Stimulated activated CD8-positive, alpha-beta memory T cell treated with anti-CD3 and anti-CD28 coated beads, Interleukin-2, amount 100 ng/mL, for 1 hour (primary cell): ENCODE results near the gene MPP4.

Experiments used
- DNase-seq, 2 donors: peaks; one replicate each; pipeline ENCODE4 v3.0.0-alpha.2; 2020; ENCODE audit warnings: low read depth in 2 of 2

Gene MPP4, protein sequence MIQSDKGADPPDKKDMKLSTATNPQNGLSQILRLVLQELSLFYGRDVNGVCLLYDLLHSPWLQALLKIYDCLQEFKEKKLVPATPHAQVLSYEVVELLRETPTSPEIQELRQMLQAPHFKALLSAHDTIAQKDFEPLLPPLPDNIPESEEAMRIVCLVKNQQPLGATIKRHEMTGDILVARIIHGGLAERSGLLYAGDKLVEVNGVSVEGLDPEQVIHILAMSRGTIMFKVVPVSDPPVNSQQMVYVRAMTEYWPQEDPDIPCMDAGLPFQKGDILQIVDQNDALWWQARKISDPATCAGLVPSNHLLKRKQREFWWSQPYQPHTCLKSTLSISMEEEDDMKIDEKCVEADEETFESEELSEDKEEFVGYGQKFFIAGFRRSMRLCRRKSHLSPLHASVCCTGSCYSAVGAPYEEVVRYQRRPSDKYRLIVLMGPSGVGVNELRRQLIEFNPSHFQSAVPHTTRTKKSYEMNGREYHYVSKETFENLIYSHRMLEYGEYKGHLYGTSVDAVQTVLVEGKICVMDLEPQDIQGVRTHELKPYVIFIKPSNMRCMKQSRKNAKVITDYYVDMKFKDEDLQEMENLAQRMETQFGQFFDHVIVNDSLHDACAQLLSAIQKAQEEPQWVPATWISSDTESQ

DNA sequence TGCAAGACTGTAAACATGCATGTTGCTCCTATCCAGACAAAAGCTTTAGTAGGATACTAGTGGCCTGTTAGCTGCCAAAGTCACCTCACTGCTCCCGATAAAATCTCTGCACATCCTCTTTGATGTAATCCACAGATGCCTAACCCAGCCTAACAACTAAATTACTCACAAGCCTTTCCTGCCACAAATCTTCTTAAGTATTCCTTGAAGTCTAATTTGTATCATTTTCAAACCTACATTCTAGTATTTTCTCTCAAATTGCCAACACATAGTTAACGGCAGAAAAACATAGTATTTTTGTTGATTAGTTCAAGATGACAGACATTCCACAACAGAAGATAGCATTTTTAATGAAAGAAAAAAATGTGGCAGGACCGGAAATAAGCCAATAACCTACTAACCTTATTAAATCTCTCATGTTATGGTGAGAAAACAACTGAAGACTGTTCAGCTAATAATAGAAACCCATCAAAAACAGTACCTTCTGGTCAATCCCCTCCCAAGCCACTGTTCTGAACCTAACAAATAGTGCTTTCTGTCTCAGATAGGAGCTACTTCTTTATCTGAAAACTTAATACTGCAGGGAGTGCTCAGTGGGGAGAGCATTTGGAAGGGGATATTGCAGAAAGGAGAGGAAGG, at the start of gene MPP4:
TSS of gene MPP4 (minus strand) at position 57 of the 639 bp plus-strand sequence. CDS start 4,690 bp downstream, outside the sequence.
- no peak for DNase-seq

DNA sequence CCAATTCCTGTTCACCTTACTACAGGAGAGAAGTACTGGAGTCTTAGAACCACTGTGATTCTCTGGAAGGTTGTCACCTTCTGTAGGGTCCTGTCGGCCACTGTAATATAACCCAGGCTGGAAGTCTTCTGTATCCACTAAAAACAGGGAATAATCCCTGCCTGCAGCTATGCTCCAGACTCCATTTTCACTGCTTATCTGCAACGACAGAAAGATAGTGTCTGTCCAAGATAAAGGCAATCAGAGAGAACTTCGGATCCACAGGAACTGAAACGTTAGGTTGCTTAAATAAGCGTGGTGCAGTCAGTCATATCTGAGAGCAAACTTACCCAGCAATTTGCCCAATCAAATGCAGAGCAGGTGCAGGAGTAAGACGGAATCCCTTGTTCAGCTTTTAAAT, 48.1 kb upstream of the MPP4 start:
- no peak for DNase-seq

DNA sequence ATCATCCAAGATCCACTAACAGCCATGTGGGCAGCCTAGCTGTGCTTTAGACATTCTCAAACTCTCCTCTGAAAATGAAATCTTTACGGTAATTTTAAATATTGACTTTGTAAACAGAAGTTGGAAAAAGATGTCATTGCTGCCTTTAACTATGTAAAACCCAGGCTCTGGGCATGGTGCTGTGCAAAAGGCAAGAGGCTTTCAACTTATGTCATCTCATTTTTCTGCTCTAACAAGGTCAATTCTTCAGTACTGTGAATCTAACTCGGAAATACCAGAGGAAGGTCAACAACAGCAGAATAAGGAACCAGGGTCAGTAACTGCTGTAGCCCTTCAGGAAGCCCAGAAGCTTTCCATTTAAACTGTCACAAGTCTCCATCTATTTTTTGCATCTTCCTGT, 37.0 kb upstream of the MPP4 start:
- no peak for DNase-seq

- DNase-seq: no peak
These were observed 35.7 kb upstream of the MPP4 start for GRCh38 chr2:201734111-201734510.

DNA sequence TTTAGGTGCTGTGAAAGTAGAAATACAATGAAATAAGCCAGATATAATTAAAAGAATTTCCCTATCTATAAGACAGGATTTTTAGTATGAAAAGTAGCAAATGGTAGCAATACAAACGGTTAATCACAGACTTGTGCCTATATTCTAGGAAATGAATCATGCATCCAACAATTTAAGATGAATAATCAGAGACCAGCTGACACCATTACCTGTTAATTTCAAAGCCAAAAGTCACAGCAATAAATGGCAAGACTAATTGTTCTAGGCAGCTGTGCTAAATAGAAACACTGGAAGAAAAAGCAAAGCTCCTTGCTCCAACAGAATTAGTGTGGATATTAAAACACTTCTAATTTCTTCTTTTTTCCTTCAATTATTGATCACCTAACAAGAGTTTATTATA, 35.1 kb upstream of the MPP4 start:
- no peak for DNase-seq

GRCh38 chr2:201730651-201731285, 32.3 kb upstream of the MPP4 start:
- DNase-seq: no peak

DNA sequence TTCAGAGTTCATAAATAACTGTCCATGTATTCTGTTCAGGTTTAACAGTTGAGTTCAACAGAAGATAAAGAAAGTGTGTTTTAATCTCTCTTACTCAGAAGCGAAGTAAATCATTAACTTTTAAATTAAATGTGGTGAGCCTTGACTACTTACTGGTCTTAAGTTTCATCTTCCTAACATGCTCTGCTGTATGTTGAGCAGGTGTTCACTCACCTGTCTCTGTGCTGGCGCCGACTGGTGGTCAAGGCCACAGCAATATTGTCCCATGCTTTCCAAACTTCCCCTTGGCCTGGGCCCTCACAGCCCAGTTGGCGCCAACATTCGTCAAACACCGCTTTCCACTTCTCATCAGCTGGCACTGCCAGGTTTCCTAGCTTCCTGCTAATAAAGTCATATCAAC, 17.0 kb upstream of the MPP4 start:
- DNase-seq: no peak

GRCh38 chr2:201712726-201713125, 14.3 kb upstream of the MPP4 start:
- DNase-seq: no peak

- no peak for DNase-seq
These were observed 11.3 kb upstream of the MPP4 start for GRCh38 chr2:201709747-201710146.

DNA sequence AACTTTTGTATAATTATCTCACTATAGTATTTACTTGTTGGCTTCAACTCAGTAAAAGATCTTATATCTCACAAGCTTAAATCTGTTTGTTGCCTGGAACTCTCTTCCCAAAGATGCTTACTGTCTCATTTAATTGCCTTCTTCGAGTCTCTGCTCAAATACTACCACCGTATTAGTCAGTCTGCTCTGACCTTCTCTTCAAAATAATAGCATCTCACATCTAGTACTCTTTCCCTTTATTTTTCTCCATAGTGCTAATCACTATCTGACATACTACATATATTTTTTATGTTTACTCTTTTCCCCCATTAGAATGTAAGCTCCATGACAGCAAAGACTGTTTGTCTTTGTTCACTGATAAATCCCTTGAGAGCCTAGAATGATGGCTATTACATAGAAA, 10.6 kb upstream of the MPP4 start:
- DNase-seq: no peak

- no peak for DNase-seq
These were observed 9.3 kb upstream of the MPP4 start for GRCh38 chr2:201707753-201708152.

- no peak for DNase-seq
These were observed 8.7 kb upstream of the MPP4 start for GRCh38 chr2:201707142-201707541.

DNA sequence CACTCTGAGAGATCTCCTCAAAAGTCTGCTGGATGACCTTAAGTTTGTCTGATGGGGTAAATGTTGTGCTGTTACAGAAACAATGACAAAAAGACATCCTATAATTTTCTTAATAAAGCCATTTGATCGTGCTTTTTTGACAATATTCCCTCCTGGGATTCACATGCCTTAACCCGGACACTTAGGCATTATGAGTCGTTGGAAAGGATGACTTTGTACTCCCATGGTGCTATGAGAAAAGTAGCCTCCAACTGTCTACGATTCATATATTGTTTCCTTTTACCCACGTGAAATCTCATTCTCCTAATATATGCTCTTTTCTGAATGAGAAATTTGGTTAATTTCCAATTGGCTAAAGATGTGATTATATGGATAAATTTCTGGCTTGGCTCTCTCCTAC, 6.1 kb upstream of the MPP4 start:
- DNase-seq: no peak

DNA sequence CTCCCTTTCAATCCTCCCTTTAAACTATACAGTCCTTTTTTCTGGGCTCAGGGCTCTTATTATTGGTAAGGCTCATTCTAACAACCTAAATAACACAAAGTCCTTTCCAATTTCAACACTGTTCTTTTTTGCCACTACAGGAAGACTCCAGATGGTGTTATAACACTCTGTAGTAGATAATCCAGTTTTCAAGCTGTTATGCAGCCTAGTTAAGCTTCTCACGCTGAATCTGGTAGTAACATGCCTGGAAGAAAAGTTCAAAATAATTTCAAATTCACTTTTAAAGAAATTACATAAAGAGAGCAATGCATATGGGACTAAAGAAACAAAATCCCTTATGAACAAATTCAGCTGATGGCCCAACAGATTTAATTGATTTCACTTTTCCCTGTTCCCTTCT, 3.2 kb upstream of the MPP4 start:
- DNase-seq: no peak

DNA sequence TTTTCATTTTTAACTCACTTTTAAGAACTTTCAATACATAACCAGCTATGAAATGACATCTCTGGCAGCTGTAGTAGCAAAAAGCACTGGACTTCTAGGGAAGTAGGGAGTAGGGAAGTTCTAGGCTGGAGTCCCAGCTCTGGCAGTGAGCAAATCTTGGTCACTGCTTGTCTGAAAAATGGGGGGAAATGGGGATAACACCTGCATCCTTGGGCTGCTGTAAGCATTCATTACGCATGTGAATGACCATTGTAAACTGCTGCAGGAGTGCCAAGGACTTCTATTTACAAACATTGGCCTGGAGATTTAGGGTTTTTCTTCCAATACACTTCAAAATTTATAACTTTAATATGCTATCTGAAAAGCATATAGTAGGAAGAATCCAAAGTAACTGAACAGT, 972 bp upstream of the MPP4 start:
- DNase-seq: no peak

DNA sequence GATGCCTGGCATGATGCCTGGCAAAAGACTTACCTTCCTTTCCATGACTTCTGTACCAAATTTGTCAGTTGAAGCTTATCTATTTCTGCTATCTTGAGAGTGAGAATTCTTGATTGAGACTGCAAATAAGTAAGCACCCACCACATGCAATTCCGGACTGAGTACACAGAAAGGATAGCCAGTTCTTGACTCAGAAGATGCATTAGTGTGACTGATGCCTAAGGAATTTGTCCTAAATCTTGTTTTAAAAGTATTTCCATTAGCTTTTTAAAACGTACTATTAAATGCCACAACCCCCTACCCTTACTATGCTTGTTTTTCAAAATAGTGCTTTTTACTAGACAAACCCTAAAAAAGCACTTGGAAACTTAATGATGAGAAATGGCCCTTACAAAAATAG, 545 bp downstream of the MPP4 start:
- DNase-seq: no peak

DNA sequence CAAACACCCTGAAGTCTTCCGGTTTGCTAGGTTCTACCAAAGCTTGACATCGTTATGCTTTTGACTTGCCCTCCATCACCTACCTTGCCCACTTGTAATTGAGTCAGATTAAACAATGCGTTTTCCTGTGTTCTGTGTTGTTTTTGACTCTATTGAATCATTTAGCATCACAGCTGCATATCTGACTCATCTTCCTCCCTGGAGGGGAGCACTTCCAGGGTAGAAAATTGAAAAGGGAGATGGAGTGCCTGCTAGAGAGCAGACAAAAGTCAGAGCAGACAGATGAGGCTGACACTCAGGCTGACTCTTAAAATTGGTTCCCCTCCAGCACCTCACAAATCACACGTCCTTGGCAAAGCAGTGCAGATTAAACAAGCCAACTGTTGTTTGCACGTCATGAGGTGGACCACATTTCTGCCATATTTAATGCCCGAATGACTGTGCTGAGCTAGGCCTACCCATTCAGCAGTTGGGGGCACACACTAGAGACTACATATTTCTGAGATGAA, 2.2 kb downstream of the MPP4 start:
- no peak for DNase-seq

- no peak for DNase-seq
These were observed 13.3 kb downstream of the MPP4 start for GRCh38 chr2:201685156-201685555.

GRCh38 chr2:201680743-201681142, 17.7 kb downstream of the MPP4 start:
- no peak for DNase-seq

DNA sequence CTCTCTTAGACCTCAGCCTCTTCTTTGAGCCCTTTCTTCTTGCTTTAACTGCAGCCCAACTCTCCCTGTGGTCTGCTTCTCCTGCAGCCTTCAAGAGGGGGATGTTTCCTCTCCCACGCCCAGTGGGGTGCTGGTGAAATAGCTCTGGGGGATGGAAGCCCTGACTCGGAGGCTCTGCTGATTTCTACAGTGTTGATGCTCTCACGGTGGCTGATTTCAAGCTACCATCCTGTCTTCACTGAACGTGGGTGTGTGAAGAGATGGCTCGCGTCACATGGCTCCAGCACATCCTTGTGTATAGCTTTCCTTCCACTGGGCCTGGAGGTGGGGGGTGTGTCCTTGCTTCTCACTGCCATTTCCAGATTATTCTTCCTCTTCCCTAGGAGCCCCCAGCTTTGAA, 20.0 kb downstream of the MPP4 start:
- DNase-seq: no peak

GRCh38 chr2:201675454-201675853, 23.0 kb downstream of the MPP4 start:
- DNase-seq: no peak

GRCh38 chr2:201674794-201675193, 23.6 kb downstream of the MPP4 start:
- DNase-seq: no peak
